GM12892 (cell line): ENCODE results near the gene SPINDOC.

Experiments
- DNase-seq: peaks from one replicate; pipeline ENCODE4 v3.0.0; 2011; ENCODE audit not compliant: insufficient read length
- FAIRE-seq: peaks from 2 replicates; lab custom pipeline; 2011; peaks lifted over from hg19 to GRCh38; lab: Jason Lieb, UNC
- POLR2A ChIP-seq: IDR thresholded peaks from 2 replicates; pipeline ENCODE4 v1.6.1; 2011; ENCODE audit warnings: low read depth, low read length, control low read depth
- POLR2AphosphoS5 ChIP-seq: IDR thresholded peaks from 2 replicates; pipeline ENCODE4 v1.6.1; 2011; ENCODE audit warnings: low read depth, low read length, control low read depth
- TAF1 ChIP-seq: IDR thresholded peaks from 2 replicates; pipeline ENCODE4 v1.6.1; 2011; ENCODE audit warnings: low read depth, mild to moderate bottlenecking, control low read depth, low read length, borderline replicate concordance

The SPINDOC gene

DNA sequence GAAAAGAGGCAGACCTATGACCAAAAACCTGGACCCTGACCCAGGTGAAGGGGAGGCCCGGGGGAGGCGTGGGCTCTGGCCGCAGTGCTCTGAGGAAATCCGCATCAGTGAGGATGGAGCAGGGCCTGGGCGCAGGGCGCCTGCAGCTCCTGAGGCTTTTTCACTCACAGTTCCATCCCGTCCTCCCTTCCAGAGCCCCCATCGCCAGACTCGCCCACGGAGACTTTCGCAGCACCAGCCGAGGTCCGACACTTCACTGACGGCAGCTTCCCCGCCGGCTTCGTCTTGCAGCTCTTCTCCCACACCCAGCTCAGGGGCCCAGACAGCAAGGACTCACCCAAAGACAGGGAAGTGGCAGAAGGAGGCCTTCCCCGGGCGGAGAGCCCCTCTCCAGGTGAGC is 5.4 kb downstream of the SPINDOC start:
- no peak for DNase-seq
- no peak for FAIRE-seq
- TF ChIP-seq TAF1, result no peak
- no peak for TF ChIP-seq POLR2A
- no peak for TF ChIP-seq POLR2AphosphoS5

DNA sequence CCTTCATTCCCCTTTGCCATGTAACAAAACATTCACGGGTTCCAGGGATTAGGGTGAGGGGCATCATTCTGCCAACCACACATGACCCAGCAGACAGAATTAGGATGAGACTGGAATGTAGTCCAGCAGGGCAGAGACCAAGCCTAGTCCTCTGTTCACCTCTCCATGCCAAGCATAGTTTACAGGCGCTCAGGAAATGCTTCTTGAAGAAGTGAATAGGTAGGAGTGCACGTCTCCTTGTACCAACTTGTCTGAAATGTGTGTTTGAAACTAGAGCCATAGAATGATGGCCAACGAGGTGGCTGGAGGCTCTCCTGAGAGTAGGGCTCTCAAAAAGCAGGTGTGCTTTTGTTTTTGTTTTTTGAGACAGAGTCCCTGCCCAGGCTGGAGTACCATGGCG is 8.2 kb downstream of the SPINDOC start:
- FAIRE-seq (no peak), DNase-seq (no peak)
- TF ChIP-seq POLR2AphosphoS5 (no peak), POLR2A (no peak), TAF1 (no peak)

- DNase-seq (no peak), FAIRE-seq (no peak)
- TF ChIP-seq POLR2A, result no peak
- no peak for TF ChIP-seq POLR2AphosphoS5
- no peak for TF ChIP-seq TAF1
These were observed 13.4 kb downstream of the SPINDOC start for GRCh38 chr11:63826471-63827190.

DNA sequence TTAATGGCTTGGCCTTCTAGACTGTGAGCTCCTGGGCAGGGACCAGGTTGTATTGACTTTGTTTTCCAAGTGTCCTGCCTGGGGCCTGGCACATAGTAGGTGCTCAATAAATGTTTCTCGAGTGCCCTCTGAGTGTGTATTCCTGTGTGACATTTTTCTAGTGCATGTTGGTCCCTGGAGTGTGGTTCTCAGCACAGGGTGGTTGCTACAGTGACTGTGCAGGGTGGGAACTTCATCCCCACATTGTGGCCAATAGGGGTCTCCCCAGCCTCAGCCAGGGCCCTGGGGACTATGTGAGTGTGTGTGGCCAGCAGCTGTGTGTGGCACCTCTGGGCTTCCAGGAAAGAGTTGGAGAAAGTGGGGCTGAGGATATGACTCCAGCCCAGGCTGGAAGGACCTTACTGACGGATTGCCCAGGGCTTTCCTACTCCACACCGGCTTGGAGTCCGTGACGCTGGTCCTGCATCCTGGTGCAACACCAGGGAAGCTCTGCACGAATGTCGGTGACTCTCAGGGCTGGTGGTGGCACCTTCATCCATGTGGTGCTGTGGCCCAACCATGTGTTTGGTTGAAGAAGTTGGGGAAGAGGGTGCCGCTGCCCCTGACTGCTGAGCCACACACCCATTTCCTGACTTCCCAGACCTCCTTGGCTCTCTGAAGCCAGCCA is 16.7 kb downstream of the SPINDOC start:
- TF ChIP-seq TAF1 (no peak), POLR2AphosphoS5 (no peak), POLR2A (no peak)
- DNase-seq, result no peak
- peak; percentile 73 for FAIRE-seq

DNA sequence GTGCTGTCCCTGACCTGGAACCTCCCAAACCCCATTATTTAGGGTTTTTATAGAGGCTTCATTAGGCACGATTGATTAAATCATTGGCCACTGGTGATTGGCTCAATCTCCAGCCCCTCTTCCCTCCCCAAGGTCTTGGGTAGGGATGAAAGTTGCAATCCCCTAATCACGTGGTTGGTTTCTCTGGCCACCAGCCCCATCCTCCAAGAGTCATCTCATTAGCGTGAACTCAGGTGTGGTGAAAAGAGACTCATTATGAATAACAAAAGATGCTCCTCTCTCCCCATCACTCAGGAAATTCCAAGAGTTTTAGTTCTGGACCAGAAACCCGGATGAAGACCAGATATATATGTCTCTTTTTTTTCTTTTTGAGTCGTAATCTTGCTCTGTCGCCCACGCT is 18.1 kb downstream of the SPINDOC start:
- no peak for FAIRE-seq
- TF ChIP-seq TAF1 (no peak), POLR2AphosphoS5 (no peak), POLR2A (no peak)
- DNase-seq, result no peak

- no peak for FAIRE-seq
These were observed 19.1 kb downstream of the SPINDOC start for GRCh38 chr11:63832336-63832735.

DNA sequence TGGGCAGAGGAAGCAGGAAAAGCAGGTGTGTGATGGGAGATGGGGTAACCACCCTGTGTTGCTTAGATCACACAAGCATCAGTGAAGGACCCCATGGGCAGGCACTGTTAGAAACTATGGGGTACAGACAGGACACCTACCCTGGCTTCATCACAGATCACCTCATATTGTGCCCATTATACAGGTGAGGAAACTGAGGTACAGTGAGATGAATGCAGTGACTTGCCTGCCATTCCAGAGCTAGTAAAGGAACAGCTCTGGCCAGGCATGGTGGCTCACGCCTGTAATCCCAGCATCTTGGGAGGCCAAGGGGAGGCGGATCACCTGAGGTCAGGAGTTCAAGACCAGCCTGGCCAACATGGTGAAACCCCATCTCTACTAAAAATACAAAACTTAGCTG is 19.8 kb downstream of the SPINDOC start:
- FAIRE-seq, result no peak

More at GRCh38 chr11:63832336-63832735, 19.1 kb downstream of the SPINDOC start:
- DNase-seq, result no peak
- TF ChIP-seq TAF1 (no peak), POLR2A (no peak), POLR2AphosphoS5 (no peak)

GRCh38 chr11:63834535-63835157 is 21.4 kb downstream of the SPINDOC start:
- no peak for FAIRE-seq
- DNase-seq, result no peak
- TF ChIP-seq TAF1 (no peak), POLR2A (no peak), POLR2AphosphoS5 (no peak)

More for the DNA sequence above, 19.8 kb downstream of the SPINDOC start:
- no peak for DNase-seq
- no peak for TF ChIP-seq POLR2AphosphoS5
- no peak for TF ChIP-seq POLR2A
- TF ChIP-seq TAF1, result no peak

- TF ChIP-seq TAF1 (no peak), POLR2A (no peak), POLR2AphosphoS5 (no peak)
- no peak for FAIRE-seq
- DNase-seq, result no peak
These were observed 21.9 kb downstream of the SPINDOC start for GRCh38 chr11:63835158-63835545.

GRCh38 chr11:63837027-63837688 is 23.9 kb downstream of the SPINDOC start:
- FAIRE-seq (peak; percentile 91), DNase-seq (no peak)
- TF ChIP-seq POLR2A (no peak), POLR2AphosphoS5 (no peak), TAF1 (no peak)

DNA sequence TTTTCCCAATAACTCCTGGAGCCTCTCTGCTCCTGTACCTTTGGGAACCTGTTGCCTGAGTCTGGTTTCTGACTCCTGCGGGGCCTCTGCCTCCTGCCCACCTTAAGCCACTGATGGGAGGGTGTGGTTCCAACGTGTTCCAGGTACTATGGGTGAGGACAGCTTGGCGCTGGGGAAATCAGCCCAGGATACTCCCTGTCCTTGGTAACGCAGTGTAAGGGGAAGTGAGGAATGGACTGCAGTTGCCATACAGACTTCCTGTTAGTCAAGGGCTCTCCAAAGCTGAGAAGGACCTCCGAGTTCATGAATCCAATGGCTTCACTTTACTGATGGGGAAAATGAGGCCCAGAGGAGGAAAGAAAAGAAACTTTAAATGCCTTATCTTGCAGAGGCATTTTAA is 24.5 kb downstream of the SPINDOC start:
- no peak for DNase-seq
- no peak for FAIRE-seq
- TF ChIP-seq POLR2AphosphoS5 (no peak), POLR2A (no peak), TAF1 (no peak)
